ENCODE measurements around the gene ZNF330. TPM values are rescaled to one million over a fixed set of nuclear protein-coding genes. Genes with fewer than 3 reads are reported as not detected.

ZNF330 gene
- total RNA-seq, 1 experiment from 2014 or later = 18.1 TPM

DNA sequence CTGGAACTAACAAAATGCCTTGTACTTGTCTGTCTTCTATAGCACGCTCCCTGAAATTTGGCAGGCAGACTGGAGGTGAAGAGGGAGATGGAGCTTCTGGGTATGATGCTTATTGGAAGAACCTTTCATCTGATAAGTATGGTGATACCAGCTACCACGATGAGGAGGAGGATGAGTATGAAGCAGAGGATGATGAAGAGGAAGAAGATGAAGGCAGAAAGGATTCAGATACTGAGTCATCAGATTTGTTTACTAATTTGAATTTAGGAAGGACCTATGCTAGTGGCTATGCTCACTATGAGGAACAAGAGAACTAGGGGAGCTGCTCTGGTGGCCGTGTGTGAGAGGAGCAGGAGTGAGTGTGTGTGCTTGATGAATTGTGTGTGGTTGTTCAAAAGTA is 13.0 kb downstream of the ZNF330 start:
- DNase-seq (ENCODE audit: low spot score) = no peak

GRCh38 chr4:141238186-141238585 is 17.5 kb downstream of the ZNF330 start:
- DNase-seq (ENCODE audit: low spot score) = no peak

DNA sequence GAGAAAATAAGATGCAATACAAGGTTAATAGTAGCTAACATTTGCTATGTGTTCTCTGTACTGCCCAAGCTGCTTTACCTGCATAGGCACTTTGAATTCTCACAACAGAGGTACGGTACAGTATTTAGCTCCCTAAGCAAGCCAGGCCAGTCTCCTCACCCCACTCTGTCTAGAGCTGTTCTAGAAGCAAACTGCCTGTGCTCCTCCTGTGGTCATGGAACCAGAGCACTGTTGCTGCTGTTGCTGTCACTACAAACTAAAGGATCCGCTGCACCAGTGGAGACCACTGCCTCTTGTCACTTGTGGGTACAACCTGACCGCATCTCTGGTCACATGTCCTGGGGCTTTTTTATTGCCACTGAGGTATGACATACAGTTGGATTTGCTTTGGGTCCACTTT is 19.6 kb downstream of the ZNF330 start:
- no peak for DNase-seq (ENCODE audit: low spot score)

- DNase-seq (ENCODE audit: low spot score) = no peak
These were observed 20.0 kb downstream of the ZNF330 start for GRCh38 chr4:141240671-141241070.

DNA sequence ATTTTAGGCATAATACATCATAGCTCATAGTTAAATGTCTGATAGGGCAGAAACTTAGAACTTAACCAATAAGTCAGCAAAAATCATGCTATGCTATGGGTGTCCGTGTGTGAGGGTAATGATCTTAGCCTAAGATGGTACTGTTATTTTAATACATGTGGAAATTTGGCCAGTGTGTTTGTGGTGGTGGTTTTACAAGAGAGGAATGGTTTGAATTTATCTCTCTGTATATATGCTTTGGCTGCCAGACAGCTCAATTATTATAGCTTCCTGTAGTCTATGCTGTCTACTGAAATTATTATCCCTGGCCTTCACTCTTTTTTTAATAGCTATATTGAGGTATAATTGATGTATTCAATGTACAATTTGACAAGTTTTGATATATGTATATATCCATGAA is 21.3 kb downstream of the ZNF330 start:
- no peak for DNase-seq (ENCODE audit: low spot score)

DNA sequence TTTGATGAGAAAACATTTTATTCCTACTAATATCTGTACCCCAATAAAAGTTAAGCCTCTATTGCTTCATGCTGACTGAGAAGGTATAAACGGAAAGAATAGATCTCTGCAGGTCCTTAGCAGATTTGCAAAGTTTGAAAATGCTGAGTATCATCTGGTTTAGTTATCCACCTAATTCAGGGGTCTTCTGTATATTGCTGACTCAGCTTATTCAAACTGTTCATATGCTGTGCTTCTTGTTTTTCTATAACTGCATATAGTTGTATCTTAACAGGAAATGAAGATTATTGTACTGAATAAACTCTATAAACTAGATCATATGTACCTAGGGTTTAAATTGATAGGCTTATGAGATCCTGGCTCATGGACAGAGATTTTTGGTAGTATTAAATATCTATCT is 23.7 kb downstream of the ZNF330 start:
- DNase-seq (ENCODE audit: low spot score) = no peak

DNA sequence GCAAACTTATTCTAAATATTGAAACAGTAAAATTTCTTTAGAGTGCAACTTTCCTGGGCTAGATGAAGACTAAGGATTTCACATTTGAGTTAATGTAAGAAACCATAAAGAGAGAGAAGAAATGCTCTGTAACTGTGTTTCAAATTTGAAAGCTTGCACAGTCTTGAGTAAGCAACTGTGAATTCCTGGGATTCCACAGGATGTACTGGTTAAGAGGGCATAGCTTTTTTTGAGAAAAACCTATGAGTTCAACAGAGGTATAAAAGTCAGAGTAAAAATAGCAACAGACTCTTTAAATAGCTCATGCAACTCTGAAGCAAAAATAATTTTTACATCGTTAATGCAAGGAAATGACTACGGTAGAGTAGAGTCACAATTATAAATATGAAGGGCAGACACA is 25.5 kb downstream of the ZNF330 start:
- DNase-seq (ENCODE audit: low spot score) = no peak

- DNase-seq (ENCODE audit: low spot score) = no peak
These were observed 26.2 kb downstream of the ZNF330 start for GRCh38 chr4:141246683-141247429.

DNA sequence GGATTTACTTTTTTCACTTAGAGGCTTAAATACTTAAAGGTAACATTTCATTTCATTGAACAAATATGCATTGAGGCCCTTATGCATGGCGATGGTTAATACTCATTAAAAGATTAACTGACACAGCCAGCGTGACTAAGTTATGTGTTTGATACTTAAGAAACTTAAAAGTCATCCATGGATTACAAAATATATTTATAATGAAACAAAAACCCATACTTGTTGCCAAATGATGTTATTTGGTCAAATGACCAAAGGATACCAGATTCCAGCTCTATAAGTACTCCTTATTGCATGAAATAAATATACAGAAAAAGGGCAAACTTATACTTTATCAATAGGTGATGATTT is 26.7 kb downstream of the ZNF330 start:
- no peak for DNase-seq (ENCODE audit: low spot score)

GRCh38 chr4:141248029-141248428 is 27.3 kb downstream of the ZNF330 start:
- no peak for DNase-seq (ENCODE audit: low spot score)

GRCh38 chr4:141248486-141248885 is 27.8 kb downstream of the ZNF330 start:
- DNase-seq (ENCODE audit: low spot score) = no peak

DNA sequence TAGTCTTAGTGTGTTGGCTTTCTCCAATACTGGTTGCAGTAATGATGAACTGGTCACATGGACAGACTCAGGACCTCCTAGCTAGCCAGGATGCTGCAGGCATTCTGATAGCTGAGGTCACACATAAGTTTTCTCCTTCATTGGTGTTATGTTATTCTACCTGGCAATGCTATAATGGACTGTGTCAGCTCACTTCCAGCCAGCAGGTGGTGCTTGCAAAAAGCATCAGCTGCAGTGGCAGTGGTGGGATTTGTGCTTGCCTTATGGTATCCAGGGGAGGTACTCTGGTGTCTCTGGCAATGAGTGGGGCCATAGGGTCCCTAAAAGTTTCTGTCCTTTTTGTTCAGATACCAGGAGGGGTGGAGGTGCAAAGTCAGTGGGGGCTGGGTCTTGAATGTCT is 33.6 kb downstream of the ZNF330 start:
- DNase-seq (ENCODE audit: low spot score) = no peak

DNA sequence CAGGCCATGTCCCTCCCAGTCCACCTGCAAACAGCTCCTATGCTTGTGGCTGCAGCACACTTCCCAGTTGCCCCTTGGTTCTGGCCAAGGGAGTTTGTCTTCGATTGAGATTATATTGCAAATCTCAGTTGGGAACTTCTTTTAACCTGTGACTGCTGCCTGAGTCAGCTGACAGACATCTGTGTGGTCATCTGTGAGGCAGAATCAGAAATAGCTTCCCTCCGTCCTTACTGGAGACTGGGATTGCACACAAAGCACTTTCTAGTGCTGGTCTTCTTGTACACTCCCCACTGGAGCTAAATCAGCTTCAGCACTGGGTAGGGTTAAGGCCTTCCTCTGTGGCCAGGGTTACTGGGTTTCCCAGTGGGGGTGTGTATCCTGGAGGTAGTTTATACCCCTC is 34.3 kb downstream of the ZNF330 start:
- no peak for DNase-seq (ENCODE audit: low spot score)

DNA sequence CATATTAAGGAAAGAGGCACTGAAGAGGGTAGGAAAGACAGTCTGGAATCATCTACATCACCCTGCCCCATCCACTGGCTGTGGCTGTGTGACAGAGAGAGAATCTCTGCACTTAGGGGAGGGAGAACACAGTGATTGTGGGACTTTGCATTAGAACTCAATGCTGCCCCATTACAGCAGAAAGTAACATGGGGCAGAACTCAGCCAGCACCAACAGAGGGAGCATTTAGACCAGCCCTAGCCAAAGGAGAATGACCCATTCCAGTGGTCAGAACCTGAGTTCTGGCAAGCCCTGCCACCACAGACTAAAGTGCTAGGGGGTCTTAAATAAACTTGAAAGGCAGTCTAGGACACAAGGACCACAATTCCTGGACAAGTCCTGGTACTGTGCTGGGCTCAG is 37.9 kb downstream of the ZNF330 start:
- no peak for DNase-seq (ENCODE audit: low spot score)

DNA sequence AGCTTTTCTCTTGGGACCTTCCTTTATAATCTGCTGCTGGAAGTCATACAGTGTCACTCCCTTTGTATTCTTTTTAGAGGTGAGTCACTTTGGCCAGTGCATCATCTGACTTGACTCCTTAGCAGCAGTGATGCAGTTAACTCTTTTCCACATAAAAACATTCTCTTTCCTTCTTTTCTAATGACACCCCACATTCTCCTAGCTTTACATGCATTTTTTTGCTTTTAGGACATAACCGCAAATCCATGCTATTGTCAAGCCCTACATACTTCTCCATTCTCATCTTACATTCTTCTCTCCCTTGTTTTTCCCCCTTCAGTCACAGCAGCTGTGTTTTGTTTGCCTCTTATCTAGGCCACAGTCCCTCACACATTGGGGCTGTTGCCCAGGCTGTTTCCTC is 55.1 kb downstream of the ZNF330 start:
- no peak for DNase-seq (ENCODE audit: low spot score)

GRCh38 chr4:141283152-141283551 is 62.5 kb downstream of the ZNF330 start:
- DNase-seq (ENCODE audit: low spot score) = no peak

- no peak for DNase-seq (ENCODE audit: low spot score)
These were observed 62.9 kb downstream of the ZNF330 start for GRCh38 chr4:141283563-141283962.

Other genes with a start within 250 kb of the ZNF330 start
- not detected in 2 replicates for gene RNF150, start 87.4 kb upstream of the ZNF330 start, total RNA-seq (2014; rRNA removed; shearing (Covaris generic))

Measured in HT-29 (cell line).